Fibroblast of lung (primary cell): Measurements from ENCODE around the gene MARCO. TPM values are rescaled to one million over a fixed set of nuclear protein-coding genes. Genes with fewer than 3 reads are reported as not detected.
"Not testable (repeated sequence)": the region's sequence is repeated elsewhere in the genome, so short reads cannot be mapped to it uniquely, and the experiment has no call there.

Experiments used
- DNase-seq, 2 donors: peaks; one replicate each; pipeline versions ENCODE4 v3.0.0 to v3.0.0-alpha.2; 2010; ENCODE audit warnings: low read depth in 2 of 2
- H2AFZ ChIP-seq: 2 replicates; pipeline ENCODE4 v1.5.1; 2012; ENCODE audit warnings: low read length, control low read depth, inconsistent platforms
- H3K27ac ChIP-seq: 2 replicates; pipeline ENCODE4 v1.5.1; 2011; ENCODE audit warnings: low read length, control low read depth; ENCODE audit not compliant: insufficient read depth
- H3K27me3 ChIP-seq: 2 replicates; pipeline ENCODE4 v1.5.1; 2011; ENCODE audit warnings: mild to moderate bottlenecking, low read length; ENCODE audit not compliant: control insufficient read depth, insufficient read depth
- H3K36me3 ChIP-seq: 2 replicates; pipeline ENCODE4 v1.5.1; 2011; ENCODE audit warnings: low read length; ENCODE audit not compliant: control insufficient read depth, insufficient read depth
- H3K4me1 ChIP-seq: 2 replicates; pipeline ENCODE4 v1.5.1; 2011; ENCODE audit warnings: low read length; ENCODE audit not compliant: control insufficient read depth, insufficient read depth; ENCODE audit errors: extremely low read depth
- H3K4me2 ChIP-seq: 2 replicates; pipeline ENCODE4 v1.5.1; 2011; ENCODE audit warnings: low read length, control low read depth; ENCODE audit not compliant: insufficient read depth; ENCODE audit errors: extremely low read depth
- H3K4me3 ChIP-seq, 4 experiments: fragments of 200-600 bp in 1 of 4; sonication (generic) in 1 of 4; replicated peaks in 1 of 4; 2 replicates each; pipeline ENCODE4 v1.5.1; 2011 to 2016; ENCODE audit warnings: low read length in 4 of 4, low read depth in 3 of 4, mild to moderate bottlenecking in 3 of 4, control low read depth in 2 of 4, inconsistent platforms in 1 of 4, mixed read lengths in 1 of 4; ENCODE audit not compliant: insufficient read depth in 1 of 4; ENCODE audit errors: control extremely low read depth in 1 of 4
- H3K79me2 ChIP-seq: 2 replicates; pipeline ENCODE4 v1.5.1; 2012; ENCODE audit warnings: mild to moderate bottlenecking, low read length, inconsistent platforms; ENCODE audit not compliant: control insufficient read depth, insufficient read depth
- H3K9ac ChIP-seq: 2 replicates; pipeline ENCODE4 v1.5.1; 2011; ENCODE audit warnings: mild to moderate bottlenecking, low read length, control low read depth; ENCODE audit not compliant: insufficient read depth
- H3K9me3 ChIP-seq: 2 replicates; pipeline ENCODE4 v1.5.1; 2012; ENCODE audit warnings: low read depth, low read length; ENCODE audit not compliant: control insufficient read depth, insufficient read depth
- H4K20me1 ChIP-seq: 2 replicates; pipeline ENCODE4 v1.5.1; 2011; ENCODE audit warnings: low read length; ENCODE audit not compliant: control insufficient read depth, insufficient read depth; ENCODE audit errors: extremely low read depth
- EZH2 ChIP-seq: IDR thresholded peaks from 2 replicates; pipeline ENCODE4 v1.5.1; 2012; ENCODE audit warnings: low read length, control low read depth, mild to moderate bottlenecking; ENCODE audit errors: missing control alignments
- polyA plus RNA-seq, 2 donors: library from polyadenylated mRNA; depleted of rRNA in 1 of 2; stranded (reverse) in 1 of 2; unstranded in 1 of 2; fragments of >200 nt; gene quantifications; 2 replicates each; pipeline ENCODE4 v1.2.1, GENCODE V29; 2011 to 2012; ENCODE audit warnings: missing spikeins in 1 of 2
- total RNA-seq: library from RNA; depleted of rRNA; stranded (reverse); fragments of >200 nt; gene quantifications from 2 replicates; pipeline ENCODE4 v1.2.1, GENCODE V29; 2014
- TF ChIP-seq, protein P1 (sequence below), 2 donors: IDR thresholded peaks in 1 of 2; conservative IDR thresholded peaks in 1 of 2; 1 replicate in 1 of 2; 2 replicates in 1 of 2; pipeline ENCODE4 v1.5.1; 2011 to 2012; ENCODE audit warnings: low read length in 2 of 2, control low read depth in 1 of 2, inconsistent platforms in 1 of 2, low read depth in 1 of 2, mild to moderate bottlenecking in 1 of 2

MARCO gene
- total and polyA plus RNA-seq, 2 donors (not counting 1 experiment from before 2014, with no cell fraction given), result not detected

DNA sequence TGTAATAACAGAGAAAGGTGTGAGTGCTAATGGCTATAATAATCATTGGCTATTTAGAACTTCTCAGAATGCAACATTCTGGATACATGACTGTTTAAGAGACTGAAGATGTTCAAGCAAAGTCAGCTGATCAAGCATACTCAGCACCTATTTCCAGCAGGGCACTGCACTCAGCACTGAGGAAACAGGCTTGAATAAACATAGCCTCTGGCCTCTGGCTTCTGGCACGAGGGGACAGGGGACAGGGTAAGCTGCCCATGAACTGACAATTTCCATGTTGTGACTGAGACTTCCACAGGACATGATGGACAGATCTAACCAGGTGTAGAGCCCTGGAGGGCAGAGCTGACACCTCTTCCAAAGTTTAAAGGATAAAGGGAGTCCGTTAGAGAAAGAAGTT is 1.3 kb downstream of the MARCO start:
- no peak for TF ChIP-seq EZH2
- TF ChIP-seq, protein P1, sequence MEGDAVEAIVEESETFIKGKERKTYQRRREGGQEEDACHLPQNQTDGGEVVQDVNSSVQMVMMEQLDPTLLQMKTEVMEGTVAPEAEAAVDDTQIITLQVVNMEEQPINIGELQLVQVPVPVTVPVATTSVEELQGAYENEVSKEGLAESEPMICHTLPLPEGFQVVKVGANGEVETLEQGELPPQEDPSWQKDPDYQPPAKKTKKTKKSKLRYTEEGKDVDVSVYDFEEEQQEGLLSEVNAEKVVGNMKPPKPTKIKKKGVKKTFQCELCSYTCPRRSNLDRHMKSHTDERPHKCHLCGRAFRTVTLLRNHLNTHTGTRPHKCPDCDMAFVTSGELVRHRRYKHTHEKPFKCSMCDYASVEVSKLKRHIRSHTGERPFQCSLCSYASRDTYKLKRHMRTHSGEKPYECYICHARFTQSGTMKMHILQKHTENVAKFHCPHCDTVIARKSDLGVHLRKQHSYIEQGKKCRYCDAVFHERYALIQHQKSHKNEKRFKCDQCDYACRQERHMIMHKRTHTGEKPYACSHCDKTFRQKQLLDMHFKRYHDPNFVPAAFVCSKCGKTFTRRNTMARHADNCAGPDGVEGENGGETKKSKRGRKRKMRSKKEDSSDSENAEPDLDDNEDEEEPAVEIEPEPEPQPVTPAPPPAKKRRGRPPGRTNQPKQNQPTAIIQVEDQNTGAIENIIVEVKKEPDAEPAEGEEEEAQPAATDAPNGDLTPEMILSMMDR (conservative IDR thresholded peaks at IDR 0.05 in 1 of 2, IDR thresholded peaks at IDR 0.05 in 1 of 2; ENCODE audit: low read depth in 1 of 2, low read length in 2 of 2), result no peak
- no peak for DNase-seq

GRCh38 chr2:118945881-118946280 is 3.9 kb downstream of the MARCO start:
- H3K27ac ChIP-seq, result no peak overlapping the region
- no peaks in the 10 kb centered on the region for H4K20me1 ChIP-seq
- no peak for TF ChIP-seq EZH2
- TF ChIP-seq, protein P1 (conservative IDR thresholded peaks at IDR 0.05 in 1 of 2, IDR thresholded peaks at IDR 0.05 in 1 of 2; ENCODE audit: low read depth in 1 of 2, low read length in 2 of 2), result no peak
- H3K9ac ChIP-seq, result no peak overlapping the region
- no peaks in the 10 kb centered on the region for H3K9me3 ChIP-seq
- no peak overlapping the region for H3K4me3 ChIP-seq
- no peaks in the 10 kb centered on the region for H3K36me3 ChIP-seq
- H3K79me2 ChIP-seq, result no peaks in the 10 kb centered on the region
- H3K27me3 ChIP-seq, result no peaks in the 10 kb centered on the region
- DNase-seq, result no peak
- H3K4me1 ChIP-seq, result no peaks in the 10 kb centered on the region
- H2AFZ ChIP-seq, result no peak overlapping the region
- no peak overlapping the region for H3K4me2 ChIP-seq

More for the DNA sequence above, 1.3 kb downstream of the MARCO start:
- Histone ChIP-seq H3K27ac (no peak overlapping the region), H3K4me3 (no peak overlapping the region), H3K36me3 (no peaks in the 10 kb centered on the region), H3K27me3 (no peaks in the 10 kb centered on the region), H3K9me3 (no peaks in the 10 kb centered on the region), H3K9ac (no peak overlapping the region), H3K4me1 (no peaks in the 10 kb centered on the region), H3K79me2 (no peaks in the 10 kb centered on the region), H4K20me1 (no peaks in the 10 kb centered on the region), H2AFZ (no peak overlapping the region), H3K4me2 (no peak overlapping the region)

DNA sequence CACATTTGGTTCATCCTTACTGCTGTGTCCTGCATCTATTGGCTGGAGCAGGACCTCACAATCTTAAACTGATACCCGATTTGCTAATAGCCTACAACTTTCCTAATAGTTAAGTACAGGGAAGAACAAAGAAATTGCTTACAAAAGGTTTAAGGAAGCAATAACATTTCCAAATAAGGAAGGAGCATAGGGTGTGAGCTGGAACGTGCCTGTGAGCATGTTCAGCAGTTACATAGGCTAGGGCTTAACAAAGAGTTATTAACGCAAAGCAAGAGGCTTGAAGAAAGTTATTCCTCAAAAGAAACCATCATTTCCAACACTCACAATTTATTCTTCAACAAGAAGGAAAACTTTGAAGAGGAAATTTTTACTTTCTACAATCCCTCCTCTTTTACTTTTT is 6.3 kb downstream of the MARCO start:
- H4K20me1 ChIP-seq, H3K4me2 ChIP-seq, H3K27me3 ChIP-seq, H2AFZ ChIP-seq, H3K9ac ChIP-seq, H3K36me3 ChIP-seq, H3K4me3 ChIP-seq, H3K4me1 ChIP-seq, H3K79me2 ChIP-seq, H3K9me3 ChIP-seq, DNase-seq, H3K27ac ChIP-seq: not testable (repeated sequence)
